Lower leg skin (tissue), 3 donors: Measurements from ENCODE around the gene GADD45B.

Source experiments
- CTCF ChIP-seq, 3 donors: fragments of 450-650 bp; IDR thresholded peaks; one replicate each; pipeline ENCODE4 v1.5.1; 2016; ENCODE audit warnings: antibody characterized with exemption in 3 of 3, mild to moderate bottlenecking in 3 of 3, moderate library complexity in 2 of 3
- POLR2A ChIP-seq, 2 donors: fragments of 450-650 bp; IDR thresholded peaks; one replicate each; pipeline ENCODE4 v1.6.1; 2016 to 2017; ENCODE audit warnings: antibody characterized with exemption in 2 of 2, mild to moderate bottlenecking in 1 of 2, moderate library complexity in 1 of 2

- no peak for TF ChIP-seq CTCF (IDR thresholded peaks at IDR 0.05)
- TF ChIP-seq POLR2A (IDR thresholded peaks at IDR 0.05): no peak
Measured at GRCh38 chr19:2500841-2501261, 24.9 kb downstream of the GADD45B start.
